Measurements from ENCODE around the gene ADNP.

GRCh38 chr20:50948132-50948785 lies 17.0 kb upstream of the ADNP start:
- no peak for TF ChIP-seq CTCF (IDR thresholded peaks at IDR 0.05)
- no peak for TF ChIP-seq POLR2AphosphoS5 (IDR thresholded peaks at IDR 0.05)
- TF ChIP-seq POLR2A (IDR thresholded peaks at IDR 0.05): no peak

Measured in gastroesophageal sphincter (tissue), 3 donors.